Esophagus squamous epithelium (tissue), 5 donors: Measurements from ENCODE around the gene VIL1. TPM values are rescaled to one million over a fixed set of nuclear protein-coding genes. Genes with fewer than 3 reads are reported as not detected.

ENCODE experiments used
- DNase-seq: peaks from one replicate; lab custom pipeline; 2025; lab: John Stamatoyannopoulos, UW
- H3K27ac ChIP-seq, 4 donors: fragments of 200-600 bp; sonication (generic); one replicate each; pipeline ENCODE4 v1.5.1; 2016 to 2019; ENCODE audit warnings: mild to moderate bottlenecking in 1 of 4
- H3K27me3 ChIP-seq, 4 donors: fragments of 200-600 bp; sonication (generic); 1 replicate in 3 of 4; 2 replicates in 1 of 4; pipeline versions ENCODE4 v1.5.1 to v1.6.0; 2017 to 2021; ENCODE audit warnings: antibody characterized with exemption in 1 of 4
- H3K36me3 ChIP-seq, 3 donors: fragments of 200-600 bp; sonication (generic); one replicate each; pipeline ENCODE4 v1.5.1; 2016 to 2019
- H3K4me1 ChIP-seq, 3 donors: fragments of 200-600 bp; sonication (generic); one replicate each; pipeline ENCODE4 v1.5.1; 2017 to 2019
- H3K4me3 ChIP-seq, 4 donors: fragments of 200-600 bp; sonication (generic); 1 replicate in 3 of 4; 2 replicates in 1 of 4; pipeline ENCODE4 v1.5.1; 2016 to 2019; ENCODE audit warnings: mild to moderate bottlenecking in 2 of 4, moderate library complexity in 1 of 4
- H3K9me3 ChIP-seq, 3 donors: fragments of 200-600 bp; sonication (generic); one replicate each; pipeline ENCODE4 v1.5.1; 2016 to 2019
- CTCF ChIP-seq, 6 experiments: fragments of 450-650 bp in 4 of 6; fragments of 200-600 bp in 2 of 6; sonication (generic) in 2 of 6; IDR thresholded peaks; one replicate each; pipeline ENCODE4 v1.5.1; 2016 to 2019; ENCODE audit warnings: antibody characterized with exemption in 6 of 6, mild to moderate bottlenecking in 4 of 6, moderate library complexity in 4 of 6
- POLR2A ChIP-seq, 4 donors: fragments of 450-650 bp; IDR thresholded peaks; one replicate each; pipeline ENCODE4 v1.6.1; 2017; ENCODE audit warnings: antibody characterized with exemption in 4 of 4, mild to moderate bottlenecking in 4 of 4, moderate library complexity in 3 of 4
- WGBS, 2 donors: methylation state at CpG; one replicate each; pipeline ENCODE4 v1.1.5; 2018; 5-methylcytosine and 5-hydroxymethylcytosine counted together
- intact Hi-C: fragments of 100-400 bp; cut with DNase I; formaldehyde crosslinking; loops from one replicate; pipeline ENCODE4 v1.15.0; 2022
- total RNA-seq, 4 donors: library from RNA; depleted of rRNA; stranded (reverse); fragments of >200 nt; gene quantifications; one replicate each; pipeline ENCODE4 v1.1.0, GENCODE V29; 2016
- donor health status: DM: yes; HTN: yes; CAD: no.

The VIL1 gene
- total RNA-seq, 4 donors from 2014 or later, result not detected

- H3K9me3 ChIP-seq, result no peaks in the 10 kb centered on the region
- peaks cover 27 to 69% (median 31%) of the 10 kb centered on the region in 3 donors for H3K4me1 ChIP-seq
- peaks cover 3 to 11% (median 9%) of the 10 kb centered on the region in 3 donors for H3K36me3 ChIP-seq
- H3K4me3 ChIP-seq, result peak overlapping the region; percentile 93 to 99 (median 97)
- no peaks in the 10 kb centered on the region for H3K27me3 ChIP-seq
- H3K27ac ChIP-seq, result peak overlapping the region; percentile 99 to 100 (median 100)
- WGBS, 2 donors, result 0 to 1% methylated on average over 5 to 9 of the region's 12 CpGs
- intact Hi-C loops, result loop anchor here (5.0 kb wide), 2 partner anchors 105 to 125 kb away; partner anchors contain the start of genes AAMP, PNKD and TMBIM1
- TF ChIP-seq POLR2A (IDR thresholded peaks at IDR 0.05) (no peak), CTCF (IDR thresholded peaks at IDR 0.05) (no peak)
- no peak for DNase-seq
Measured at GRCh38 chr2:218397463-218397819, 21.5 kb upstream of the VIL1 start.

GRCh38 chr2:218397820-218398436, 21.0 kb upstream of the VIL1 start:
- H3K4me3 ChIP-seq, result peak overlapping the region; percentile 93 to 99 (median 97)
- TF ChIP-seq CTCF (IDR thresholded peaks at IDR 0.05) (peak in 1 of 6 experiments; percentile 5), POLR2A (IDR thresholded peaks at IDR 0.05) (no peak)
- H3K9me3 ChIP-seq, result no peaks in the 10 kb centered on the region
- H3K27me3 ChIP-seq, result no peaks in the 10 kb centered on the region
- intact Hi-C loops, result loop anchor here (5.0 kb wide), 2 partner anchors 106 to 126 kb away; partner anchors contain the start of genes AAMP, PNKD and TMBIM1
- DNase-seq, result no peak
- peak overlapping the region; percentile 99 to 100 (median 100) for H3K27ac ChIP-seq
- 0% methylated on average over 8 to 26 of the region's 35 CpGs for WGBS, 2 donors
- peaks cover 7 to 16% (median 14%) of the 10 kb centered on the region in 3 donors for H3K36me3 ChIP-seq
- peaks cover 32 to 74% (median 36%) of the 10 kb centered on the region in 3 donors for H3K4me1 ChIP-seq

GRCh38 chr2:218398437-218399390, 20.2 kb upstream of the VIL1 start:
- 0 to 4% methylated on average over 22 to 29 of the region's 95 CpGs for WGBS, 2 donors
- H3K27me3 ChIP-seq, result no peaks in the 10 kb centered on the region
- no peaks in the 10 kb centered on the region for H3K9me3 ChIP-seq
- intact Hi-C loops, result loop anchor here (5.0 kb wide), 2 partner anchors 106 to 126 kb away; partner anchors contain the start of genes AAMP, PNKD and TMBIM1
- H3K4me3 ChIP-seq, result peak overlapping the region; percentile 93 to 99 (median 97)
- H3K4me1 ChIP-seq, result peaks cover 38 to 81% (median 40%) of the 10 kb centered on the region in 3 donors
- H3K36me3 ChIP-seq, result peaks cover 13 to 24% (median 21%) of the 10 kb centered on the region in 3 donors
- TF ChIP-seq CTCF (IDR thresholded peaks at IDR 0.05) (peak in 3 of 6 experiments; percentile 20 to 37 (median 26)), POLR2A (IDR thresholded peaks at IDR 0.05) (peak in 1 of 4 donors; percentile 52)
- peak overlapping the region; percentile 99 to 100 (median 100) for H3K27ac ChIP-seq
- DNase-seq, result no peak

GRCh38 chr2:218399391-218400166, 19.3 kb upstream of the VIL1 start, which contains the start of gene CTDSP1:
TSS of gene CTDSP1 (plus strand) at chr2:218399868. CDS start at chr2:218400091, 223 bp downstream.
- TF ChIP-seq POLR2A (IDR thresholded peaks at IDR 0.05) (peak in 3 of 4 donors; percentile 8 to 83 (median 82)), CTCF (IDR thresholded peaks at IDR 0.05) (peak in 3 of 6 experiments; percentile 20 to 32 (median 21))
- H3K4me3 ChIP-seq, result peak within 1 kb of the TSS; percentile 93 to 99 (median 97)
- peak within 1 kb of the TSS; percentile 99 to 100 (median 100) for H3K27ac ChIP-seq
- WGBS, 2 donors, result 0% methylated on average over 22 of the region's 78 CpGs; no CpG with 5 or more reads in 1 of the 2 donors
- H3K27me3 ChIP-seq, result no peaks in the 10 kb centered on the region
- peak; percentile 84 for DNase-seq
- H3K36me3 ChIP-seq, result peaks cover 20 to 33% (median 27%) of the 10 kb centered on the region in 3 donors
- intact Hi-C loops, result loop anchor here (5.0 to 10.0 kb wide), 3 partner anchors 107 to 255 kb away; partner anchors contain the start of genes AAMP, BCS1L, PNKD and TMBIM1
- H3K4me1 ChIP-seq, result peaks cover 42 to 83% (median 43%) of the 10 kb centered on the region in 3 donors
- no peaks in the 10 kb centered on the region for H3K9me3 ChIP-seq
